WTC11 (cell line): Measurements from ENCODE around the gene C19orf44. TPM values are rescaled to one million over a fixed set of nuclear protein-coding genes. Genes with fewer than 3 reads are reported as not detected.

ENCODE experiments used
- ATAC-seq: fragments of 200-7000 bp; cut with Tn5 transposase; 2 replicates; pipeline ENCODE4 v1.10.0; 2021; ENCODE audit warnings: mild to moderate bottlenecking, moderate library complexity
- CTCF ChIA-PET: fragments of 300-600 bp; sonication (Branson Sonifier 250); formaldehyde crosslinking; loops from one replicate; lab custom pipeline; 2021; ENCODE audit warnings: antibody characterized with exemption; lab: Charles Lee
- POLR2A ChIA-PET: fragments of 350-600 bp; sonication (Branson Sonifier 250); formaldehyde crosslinking; loops from one replicate; lab custom pipeline; 2021; ENCODE audit warnings: antibody characterized with exemption; lab: Charles Lee
- DNase-seq: peaks from one replicate; pipeline ENCODE4 v3.0.0; 2021; ENCODE audit warnings: low spot score
- H3K27ac Mint-ChIP-seq: 2 replicates; pipeline ENCODE4 v1.8.0; 2021; ENCODE audit warnings: mixed read lengths
- H3K27me3 Mint-ChIP-seq: 2 replicates; pipeline ENCODE4 v1.8.0; 2021; ENCODE audit warnings: low read depth, mild to moderate bottlenecking, moderate library complexity, mixed read lengths
- H3K36me3 Mint-ChIP-seq: 2 replicates; pipeline ENCODE4 v1.8.0; 2021; ENCODE audit warnings: mixed read lengths
- H3K4me1 Mint-ChIP-seq: 2 replicates; pipeline ENCODE4 v1.8.0; 2022; ENCODE audit warnings: mixed read lengths
- H3K4me3 Mint-ChIP-seq: 2 replicates; pipeline ENCODE4 v1.8.0; 2021; ENCODE audit warnings: mild to moderate bottlenecking, moderate library complexity, mixed read lengths
- H3K9me3 Mint-ChIP-seq: 2 replicates; pipeline ENCODE4 v1.8.0; 2021; ENCODE audit warnings: mixed read lengths
- AFF4 ChIP-seq: sonication (generic); formaldehyde crosslinking; IDR thresholded peaks from 2 replicates; pipeline ENCODE4 v1.8.1; 2023; ENCODE audit warnings: mild to moderate bottlenecking, missing genetic modification reagents, borderline replicate concordance
- ATF2 ChIP-seq: sonication (generic); formaldehyde crosslinking; IDR thresholded peaks from 2 replicates; pipeline ENCODE4 v1.8.1; 2022; ENCODE audit warnings: low read depth, missing genetic modification reagents, borderline replicate concordance
- ETV6 ChIP-seq: sonication (generic); formaldehyde crosslinking; IDR thresholded peaks from 2 replicates; pipeline ENCODE4 v1.8.1; 2022; ENCODE audit warnings: mild to moderate bottlenecking, missing genetic modification reagents
- GABPB1 ChIP-seq: sonication (generic); formaldehyde crosslinking; IDR thresholded peaks from 2 replicates; pipeline ENCODE4 v1.8.1; 2023; ENCODE audit warnings: mild to moderate bottlenecking, missing genetic modification reagents
- HMGXB4 ChIP-seq: sonication (generic); formaldehyde crosslinking; IDR thresholded peaks from 2 replicates; pipeline ENCODE4 v1.8.1; 2023; ENCODE audit warnings: mild to moderate bottlenecking, moderate library complexity, missing genetic modification reagents
- NFYB ChIP-seq: sonication (generic); formaldehyde crosslinking; conservative IDR thresholded peaks from 2 replicates; pipeline ENCODE4 v1.8.0; 2022; ENCODE audit warnings: low read depth, missing genetic modification reagents
- OVOL2 ChIP-seq: fragments of 250-450 bp; sonication (Bioruptor Pico); IDR thresholded peaks from 2 replicates; pipeline ENCODE4 v1.9.0; 2021; ENCODE audit warnings: mild to moderate bottlenecking, borderline replicate concordance
- SP1 ChIP-seq: sonication (generic); formaldehyde crosslinking; conservative IDR thresholded peaks from 2 replicates; pipeline ENCODE4 v1.8.1; 2022; ENCODE audit warnings: missing genetic modification reagents
- USF2 ChIP-seq: sonication (generic); formaldehyde crosslinking; IDR thresholded peaks from 2 replicates; pipeline ENCODE4 v1.8.1; 2023; ENCODE audit warnings: mild to moderate bottlenecking, missing genetic modification reagents, moderate library complexity
- ZNF263 ChIP-seq: sonication (generic); formaldehyde crosslinking; IDR thresholded peaks from 2 replicates; pipeline ENCODE4 v1.8.1; 2022; ENCODE audit warnings: low read depth, mild to moderate bottlenecking, moderate library complexity, missing genetic modification reagents
- ZNF423 ChIP-seq: fragments of 250-450 bp; sonication (Bioruptor Pico); IDR thresholded peaks from 2 replicates; pipeline ENCODE4 v2.1.2; 2022; ENCODE audit warnings: mild to moderate bottlenecking, moderate library complexity
- total RNA-seq: library from RNA; stranded (reverse); gene quantifications from 3 replicates; pipeline ENCODE4 v1.2.3, GENCODE V29; 2021
- TF ChIP-seq, protein P1 (sequence below): sonication (generic); formaldehyde crosslinking; IDR thresholded peaks from 2 replicates; pipeline ENCODE4 v1.8.1; 2023; ENCODE audit warnings: mild to moderate bottlenecking, missing genetic modification reagents
- TF ChIP-seq, protein P2 (sequence below): sonication (generic); formaldehyde crosslinking; IDR thresholded peaks from 2 replicates; pipeline ENCODE4 v1.8.0; 2022; ENCODE audit warnings: mild to moderate bottlenecking, missing genetic modification reagents

Gene C19orf44
- total RNA-seq, 1 experiment from 2014 or later, result 4.1 TPM

DNA sequence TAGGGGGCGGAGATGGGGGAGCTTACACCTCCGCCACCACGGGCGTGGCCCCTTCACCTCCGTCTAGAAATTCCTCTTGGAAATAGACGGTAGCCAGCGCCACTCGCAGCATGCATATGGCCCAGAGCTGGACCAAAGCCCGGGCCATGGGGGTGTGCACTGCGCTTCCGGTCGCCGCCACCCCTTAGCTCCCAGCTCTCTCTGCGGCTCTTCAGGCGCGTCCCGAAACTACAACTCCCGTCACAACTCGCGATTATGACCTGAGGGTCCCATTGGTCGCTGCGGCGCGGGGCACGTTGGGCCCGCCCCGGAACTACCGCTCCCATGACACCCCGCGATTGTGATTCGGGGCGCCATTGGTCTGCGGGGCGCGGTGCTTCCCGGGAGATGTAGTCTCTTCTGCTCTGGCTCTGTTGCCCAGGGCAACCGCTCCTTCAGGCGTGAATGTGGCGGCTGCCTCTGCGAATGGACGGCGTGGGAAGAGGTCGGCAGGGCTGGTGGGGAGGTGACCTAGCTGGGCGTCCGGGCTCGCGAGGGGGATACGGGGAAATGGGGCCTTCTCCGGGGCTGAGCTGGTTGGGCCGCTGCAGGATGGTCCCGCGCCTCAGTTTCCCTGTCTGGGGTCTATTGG is at the start of gene C19orf44, which contains the start of gene CALR3 (continued):
- no peak for TF ChIP-seq AFF4 (CRISPR knock-in tag)
- TF ChIP-seq NFYB (CRISPR knock-in tag), result peak; percentile 94
- peak; percentile 96 for TF ChIP-seq SP1 (CRISPR knock-in tag)
- no peak for TF ChIP-seq ZNF263 (CRISPR knock-in tag)
- no peak for TF ChIP-seq OVOL2 (CRISPR knock-in tag)
- 0 out of 2 replicates have a peak, but pooled peaks have one; percentile 47 for TF ChIP-seq HMGXB4 (CRISPR knock-in tag)
- TF ChIP-seq, protein P1, sequence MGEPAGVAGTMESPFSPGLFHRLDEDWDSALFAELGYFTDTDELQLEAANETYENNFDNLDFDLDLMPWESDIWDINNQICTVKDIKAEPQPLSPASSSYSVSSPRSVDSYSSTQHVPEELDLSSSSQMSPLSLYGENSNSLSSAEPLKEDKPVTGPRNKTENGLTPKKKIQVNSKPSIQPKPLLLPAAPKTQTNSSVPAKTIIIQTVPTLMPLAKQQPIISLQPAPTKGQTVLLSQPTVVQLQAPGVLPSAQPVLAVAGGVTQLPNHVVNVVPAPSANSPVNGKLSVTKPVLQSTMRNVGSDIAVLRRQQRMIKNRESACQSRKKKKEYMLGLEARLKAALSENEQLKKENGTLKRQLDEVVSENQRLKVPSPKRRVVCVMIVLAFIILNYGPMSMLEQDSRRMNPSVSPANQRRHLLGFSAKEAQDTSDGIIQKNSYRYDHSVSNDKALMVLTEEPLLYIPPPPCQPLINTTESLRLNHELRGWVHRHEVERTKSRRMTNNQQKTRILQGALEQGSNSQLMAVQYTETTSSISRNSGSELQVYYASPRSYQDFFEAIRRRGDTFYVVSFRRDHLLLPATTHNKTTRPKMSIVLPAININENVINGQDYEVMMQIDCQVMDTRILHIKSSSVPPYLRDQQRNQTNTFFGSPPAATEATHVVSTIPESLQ, result no peak
- peak; percentile 73 for TF ChIP-seq USF2 (CRISPR knock-in tag)
- TF ChIP-seq GABPB1, result peak; percentile 77
- peak; percentile 77 for TF ChIP-seq ETV6 (CRISPR knock-in tag)

- H3K4me1 Mint-ChIP-seq, result peaks cover 40% of the 10 kb centered on the region
- H3K4me3 Mint-ChIP-seq, result no peak overlapping the region
- TF ChIP-seq, protein P2, sequence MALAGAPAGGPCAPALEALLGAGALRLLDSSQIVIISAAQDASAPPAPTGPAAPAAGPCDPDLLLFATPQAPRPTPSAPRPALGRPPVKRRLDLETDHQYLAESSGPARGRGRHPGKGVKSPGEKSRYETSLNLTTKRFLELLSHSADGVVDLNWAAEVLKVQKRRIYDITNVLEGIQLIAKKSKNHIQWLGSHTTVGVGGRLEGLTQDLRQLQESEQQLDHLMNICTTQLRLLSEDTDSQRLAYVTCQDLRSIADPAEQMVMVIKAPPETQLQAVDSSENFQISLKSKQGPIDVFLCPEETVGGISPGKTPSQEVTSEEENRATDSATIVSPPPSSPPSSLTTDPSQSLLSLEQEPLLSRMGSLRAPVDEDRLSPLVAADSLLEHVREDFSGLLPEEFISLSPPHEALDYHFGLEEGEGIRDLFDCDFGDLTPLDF (CRISPR knock-in tag), result no peak
- TF ChIP-seq GABPB1 (peak; percentile 73), ZNF423 (CRISPR knock-in tag) (no peak), ATF2 (CRISPR knock-in tag) (no peak)
- TF ChIP-seq, all 79 proteins: peak for 1
- H3K27ac Mint-ChIP-seq, result peak overlapping the region; percentile 87
- no peak for DNase-seq
- peaks cover 6% of the 10 kb centered on the region for H3K36me3 Mint-ChIP-seq
- no peaks in the 10 kb centered on the region for H3K27me3 Mint-ChIP-seq
- ChIA-PET POLR2A (no interaction called here), CTCF (no interaction called here)
- no peak for ATAC-seq
- H3K9me3 Mint-ChIP-seq, result no peaks in the 10 kb centered on the region
Observed at GRCh38 chr19:16446724-16447368, 49.3 kb upstream of the C19orf44 start.
